Left lobe of liver (tissue), 2 donors: ENCODE results near the gene IL1RAPL1. TPM values are rescaled to one million over a fixed set of nuclear protein-coding genes. Genes with fewer than 3 reads are reported as not detected.

ENCODE experiments used
- ATAC-seq: fragments of 200-7000 bp; cut with Tn5 transposase; one replicate; pipeline ENCODE4 v1.9.1; 2020; ENCODE audit warnings: mild to moderate bottlenecking, moderate library complexity
- DNase-seq: peaks from one replicate; pipeline ENCODE4 v3.0.0-alpha.2; 2020; ENCODE audit warnings: low spot score
- total RNA-seq: library from RNA; stranded (reverse); gene quantifications from one replicate; pipeline ENCODE4 v1.2.1, GENCODE V29; 2021
- donor health status: DM: no; HTN: no; CAD: no; lungs with moderate emphysema.
- donor health status: DM: no; HTN: yes; CAD: no.

The IL1RAPL1 gene
- total RNA-seq: not detected

DNA sequence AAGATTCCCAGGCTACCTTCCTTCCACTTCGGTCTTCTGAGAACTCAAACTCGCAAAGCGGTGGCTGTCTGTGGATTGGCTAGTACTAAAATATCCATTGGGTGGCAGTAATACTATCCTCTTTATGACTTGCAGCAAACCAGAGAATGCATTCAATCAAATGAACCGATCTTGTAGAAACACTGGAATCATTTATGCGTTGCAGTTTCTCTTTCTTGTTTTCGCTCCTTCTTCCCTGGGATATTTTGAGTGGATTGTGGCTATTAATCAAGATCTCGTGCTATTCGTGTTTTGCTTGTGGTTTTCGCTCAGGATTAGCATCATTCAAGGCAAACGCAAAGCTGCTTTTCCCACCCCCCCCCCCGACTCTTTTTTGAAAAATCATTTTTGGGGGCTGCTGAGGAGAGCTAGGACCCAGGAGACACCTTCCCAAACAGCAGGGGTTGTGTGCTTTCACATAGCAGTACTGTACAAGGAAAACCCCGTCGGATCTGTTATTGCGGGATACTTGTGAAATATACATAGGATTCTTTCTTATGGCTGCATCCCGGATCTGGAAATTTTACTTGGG, at the start of gene IL1RAPL1:
Gene IL1RAPL1 (plus strand): TSS at position 466 of the 571 bp plus-strand sequence.
- ATAC-seq: peak; percentile 96
- DNase-seq: no peak

DNA sequence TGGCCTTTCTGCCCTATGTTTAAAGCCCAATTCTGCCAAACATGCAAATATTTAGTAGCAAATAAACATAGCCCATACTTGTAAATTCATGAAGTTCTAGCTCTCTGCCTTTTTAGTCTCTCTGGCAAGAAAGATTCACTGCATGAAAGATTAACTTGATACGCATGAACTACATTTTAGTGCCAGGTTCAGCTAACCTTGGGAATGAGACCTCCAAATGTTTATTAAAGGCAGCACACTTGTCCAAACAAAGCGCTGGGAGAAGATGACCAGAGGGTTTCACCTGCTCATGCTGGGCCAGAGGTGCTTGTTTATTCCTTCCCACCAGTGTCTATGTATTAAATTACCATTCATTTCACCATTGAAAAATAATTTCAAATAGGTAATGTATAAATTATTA, 44.5 kb upstream of the IL1RAPL1 start:
- DNase-seq (no peak), ATAC-seq (peak; percentile 81)

DNA sequence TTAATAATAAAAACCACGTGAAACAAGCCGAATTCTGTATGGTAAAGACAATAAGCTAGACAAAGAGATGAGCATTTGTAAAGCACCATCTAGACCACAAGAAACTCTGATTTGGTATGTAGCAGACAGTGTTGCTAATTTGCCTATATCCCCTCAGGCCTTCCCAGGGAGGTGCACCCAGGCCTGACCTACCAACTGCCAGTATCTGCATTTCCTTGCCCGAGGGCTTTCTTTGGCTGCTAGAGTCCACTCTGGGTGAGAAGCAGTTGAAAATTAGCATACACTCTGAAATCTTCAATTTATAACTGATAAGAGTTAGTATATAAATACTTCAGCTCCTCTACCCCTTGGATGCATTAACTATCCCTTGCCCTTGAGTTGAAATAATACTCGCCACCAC, 37.4 kb upstream of the IL1RAPL1 start:
- DNase-seq (no peak), ATAC-seq (no peak)

- no peak for DNase-seq
- ATAC-seq: no peak
Observed at GRCh38 chrX:28550331-28550872, 36.8 kb upstream of the IL1RAPL1 start.

DNA sequence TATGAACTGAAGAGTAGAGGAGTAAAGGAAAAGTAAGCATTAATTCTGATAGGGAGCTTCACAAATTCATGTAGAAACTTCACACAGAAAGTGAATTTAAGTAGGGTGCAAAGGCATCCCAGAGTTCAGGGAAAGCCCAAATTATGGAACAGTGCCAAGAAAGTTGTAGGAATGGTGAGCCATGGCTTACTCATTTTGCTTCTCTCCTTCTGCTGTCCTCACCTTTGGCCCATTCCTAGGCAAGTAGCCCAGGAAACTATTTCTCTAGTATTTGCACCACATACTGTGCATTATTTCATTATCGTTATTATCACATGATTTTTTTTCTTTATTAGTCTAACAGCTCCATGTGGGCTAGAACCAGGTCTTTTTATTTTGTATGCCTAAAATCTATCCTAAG, 34.9 kb upstream of the IL1RAPL1 start:
- no peak for DNase-seq
- no peak for ATAC-seq

DNA sequence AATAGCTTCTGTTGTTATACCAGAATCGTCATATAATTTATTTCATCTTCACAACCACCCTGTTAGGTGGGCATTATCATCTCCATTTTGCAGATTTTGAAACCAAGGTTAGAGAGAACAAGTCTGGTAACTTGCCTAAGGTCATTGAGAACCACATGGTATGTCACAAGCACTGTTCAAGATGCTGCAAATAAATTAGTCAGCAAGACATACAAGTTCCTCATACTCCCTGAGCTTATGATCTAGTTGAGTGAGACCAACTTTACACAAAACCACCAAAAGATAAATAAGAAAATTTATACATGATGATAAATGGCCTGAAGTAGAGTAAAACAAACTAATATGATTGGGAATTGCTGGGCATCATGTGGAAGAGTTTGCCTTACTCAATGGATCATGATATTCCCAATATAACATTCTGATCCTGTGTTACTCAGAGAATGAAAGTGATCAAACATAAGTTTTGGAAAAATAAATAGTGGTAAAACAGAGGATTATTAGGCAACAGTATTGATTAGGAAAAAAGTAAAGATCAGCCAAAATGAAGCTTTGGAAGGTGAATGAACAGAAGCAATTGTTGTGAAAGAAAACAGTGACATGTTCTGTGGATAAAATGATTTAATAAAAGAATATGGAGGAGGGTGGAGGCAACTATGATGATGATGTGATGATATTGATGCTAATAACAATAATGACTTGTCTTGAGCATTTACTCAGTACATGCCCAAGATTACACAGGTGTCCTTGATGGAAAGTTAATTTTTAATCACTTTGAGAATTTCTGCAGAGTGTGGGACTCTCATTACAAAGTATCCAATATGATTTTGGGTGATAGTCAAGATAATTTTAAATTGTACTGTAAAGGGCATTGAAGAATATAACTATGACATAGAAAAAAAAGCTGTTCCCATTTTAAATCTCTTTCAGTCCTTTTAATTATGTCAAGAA, 34.1 kb upstream of the IL1RAPL1 start:
- no peak for DNase-seq
- peak; percentile 53 for ATAC-seq

DNA sequence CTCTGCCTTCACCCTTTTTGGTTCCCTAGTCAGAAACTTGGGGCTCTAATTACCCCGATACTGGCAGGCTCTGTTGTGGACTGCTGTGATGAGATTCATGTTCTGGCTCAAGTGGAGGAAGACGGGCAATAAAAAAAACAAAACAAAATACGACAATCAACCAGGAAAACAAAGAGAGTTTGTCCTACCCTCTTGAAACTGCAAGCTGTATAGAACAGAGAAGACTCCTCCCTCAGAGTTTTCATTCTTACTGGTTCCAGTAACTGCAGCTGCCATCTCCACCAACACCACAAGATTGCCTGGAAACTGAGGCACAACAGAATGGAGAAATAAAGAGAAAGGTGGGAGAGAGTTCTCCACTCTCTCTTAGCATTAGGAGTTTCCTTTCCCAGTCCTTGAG, 11.1 kb upstream of the IL1RAPL1 start:
- ATAC-seq: no peak
- DNase-seq: no peak

- DNase-seq (no peak), ATAC-seq (no peak)
Observed at GRCh38 chrX:28581522-28581921, 5.7 kb upstream of the IL1RAPL1 start.

- DNase-seq (no peak), ATAC-seq (no peak)
Observed at GRCh38 chrX:28582511-28582910, 4.7 kb upstream of the IL1RAPL1 start.

DNA sequence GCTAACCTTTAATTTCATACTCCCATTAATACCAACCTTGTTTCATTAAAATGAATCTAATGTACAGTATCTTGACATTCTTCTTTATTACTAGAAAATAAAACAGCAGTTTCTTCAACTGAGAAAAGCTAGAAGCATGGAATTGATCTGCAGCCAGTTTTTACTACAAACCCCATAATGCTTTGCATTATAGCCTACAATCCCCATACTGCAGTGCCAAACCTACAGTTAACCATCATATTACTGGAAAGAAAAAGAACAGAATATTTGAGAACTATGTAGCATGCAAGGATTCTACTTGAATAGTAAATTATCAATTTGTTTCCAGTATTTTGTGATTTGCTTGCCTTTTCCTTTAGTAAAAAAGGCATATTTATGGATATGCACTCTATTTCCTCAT, 3.2 kb upstream of the IL1RAPL1 start:
- DNase-seq (no peak), ATAC-seq (no peak)

- DNase-seq: no peak
- no peak for ATAC-seq
Observed at GRCh38 chrX:28585767-28586166, 1.5 kb upstream of the IL1RAPL1 start.

GRCh38 chrX:28586286-28586685, 960 bp upstream of the IL1RAPL1 start:
- ATAC-seq: peak; percentile 69
- DNase-seq: no peak

- no peak for ATAC-seq
- DNase-seq: no peak
Observed at GRCh38 chrX:28589046-28589445, 1.8 kb downstream of the IL1RAPL1 start.

DNA sequence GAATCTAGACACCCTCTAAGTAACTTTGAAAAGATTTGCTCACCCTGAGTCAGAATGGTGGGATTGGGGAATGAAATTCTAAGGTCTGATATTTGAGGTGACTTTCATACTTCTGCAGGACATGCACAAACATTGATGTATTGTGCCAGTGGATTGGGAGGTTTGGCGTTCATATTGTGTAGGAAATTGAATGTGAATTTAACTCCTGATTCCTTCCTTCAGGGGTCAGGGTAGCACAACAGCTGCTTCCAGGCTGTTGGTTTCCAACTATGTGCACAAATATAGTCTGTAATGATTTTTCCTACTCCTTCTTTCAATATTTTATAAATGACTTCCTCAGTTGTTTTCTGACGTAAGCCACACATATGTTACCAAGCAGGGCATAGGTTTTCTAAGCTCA, 3.1 kb downstream of the IL1RAPL1 start:
- ATAC-seq (no peak), DNase-seq (no peak)

DNA sequence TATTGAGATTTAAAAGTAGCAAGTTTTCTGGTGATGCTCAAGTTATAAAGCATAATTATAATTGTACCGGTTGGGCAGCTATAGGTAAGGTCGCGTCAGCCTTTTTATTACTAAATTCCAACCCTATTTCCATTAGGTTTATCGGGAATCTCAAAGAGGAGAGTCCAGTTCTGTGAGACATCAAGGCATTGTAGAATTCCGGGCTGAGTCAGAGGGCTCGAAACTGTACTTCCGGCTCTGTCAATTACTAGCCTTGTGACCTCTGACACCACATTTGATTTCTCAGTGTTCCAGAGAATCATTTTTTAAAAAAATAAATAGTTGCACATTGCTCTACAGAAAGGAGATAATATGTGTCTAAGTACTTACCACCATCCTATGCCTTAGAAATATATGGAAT, 4.3 kb downstream of the IL1RAPL1 start:
- DNase-seq (no peak), ATAC-seq (no peak)

- DNase-seq (no peak), ATAC-seq (no peak)
Observed at GRCh38 chrX:28595346-28595745, 8.1 kb downstream of the IL1RAPL1 start.

- ATAC-seq: no peak
- DNase-seq: no peak
Observed at GRCh38 chrX:28599957-28600356, 12.7 kb downstream of the IL1RAPL1 start.

GRCh38 chrX:28609003-28609402, 21.8 kb downstream of the IL1RAPL1 start:
- DNase-seq (no peak), ATAC-seq (no peak)

GRCh38 chrX:28609917-28610613, 22.8 kb downstream of the IL1RAPL1 start:
- DNase-seq: no peak
- ATAC-seq: peak; percentile 59

DNA sequence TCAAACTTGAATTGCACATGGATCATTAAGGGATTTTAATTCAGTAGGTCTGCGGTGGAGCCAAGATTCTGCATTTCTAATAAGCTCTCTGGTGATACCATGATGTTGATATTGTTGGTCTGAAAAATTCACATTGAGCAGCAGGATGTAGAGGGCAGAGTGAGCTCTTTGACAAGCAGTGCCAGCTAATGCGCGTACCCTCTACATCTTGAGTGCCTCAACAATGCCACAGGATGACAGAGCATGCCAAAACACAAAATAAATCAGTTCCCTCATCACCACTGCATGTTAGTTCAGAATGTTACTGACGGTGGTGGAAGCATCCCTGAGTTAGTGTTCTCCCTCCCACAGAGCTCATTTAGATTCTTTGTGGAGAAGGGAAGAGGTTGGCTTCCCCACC, 23.5 kb downstream of the IL1RAPL1 start:
- no peak for DNase-seq
- ATAC-seq: no peak

- DNase-seq (no peak), ATAC-seq (no peak)
Observed at GRCh38 chrX:28613558-28613957, 26.3 kb downstream of the IL1RAPL1 start.

DNA sequence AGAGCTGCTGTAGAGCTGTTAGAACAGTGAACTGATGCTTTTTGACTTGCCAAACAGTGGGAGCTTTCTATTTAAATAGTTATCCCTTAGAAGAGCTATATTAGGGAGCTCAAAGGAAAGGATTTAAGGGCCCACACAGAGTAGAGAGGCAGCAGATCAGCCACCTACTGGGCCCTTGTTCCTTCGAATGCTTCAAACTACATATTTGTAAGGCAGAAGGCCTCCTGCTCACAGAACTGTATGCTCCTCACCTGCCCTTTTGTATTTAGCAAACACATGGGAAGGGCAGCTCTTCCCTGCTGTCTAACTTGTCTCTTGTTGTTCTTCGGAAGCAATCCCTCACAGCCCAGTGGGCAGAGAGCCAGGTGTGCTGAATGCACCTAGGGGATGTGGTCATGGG, 38.0 kb downstream of the IL1RAPL1 start:
- DNase-seq: no peak
- no peak for ATAC-seq
